Mesenchymal stem cell (in vitro differentiated cells and primary cell): ENCODE results near the gene KRT39.
A peak's percentile ranks its signal among the peaks of the same experiment; 100 is the strongest.

Source experiments
- DNase-seq: peaks from one replicate; pipeline ENCODE4 v3.0.0-alpha.2; 2013
- H2AFZ ChIP-seq: one replicate; pipeline ENCODE4 v1.6.1; 2013; ENCODE audit warnings: low read depth, mild to moderate bottlenecking, control low read depth, inconsistent platforms, low read length, moderate library complexity
- H2AK5ac ChIP-seq: 2 replicates; pipeline ENCODE4 v1.6.1; 2013; ENCODE audit warnings: low read length, moderate library complexity, mild to moderate bottlenecking, inconsistent platforms; ENCODE audit not compliant: severe bottlenecking
- H2BK120ac ChIP-seq: one replicate; pipeline ENCODE4 v1.6.1; 2013; ENCODE audit warnings: low read depth, mild to moderate bottlenecking, inconsistent platforms, low read length, moderate library complexity
- H2BK12ac ChIP-seq, 2 experiments: one replicate each; pipeline ENCODE4 v1.6.1; 2013; ENCODE audit warnings: inconsistent platforms in 2 of 2, low read length in 2 of 2, mild to moderate bottlenecking in 2 of 2, moderate library complexity in 2 of 2, control low read depth in 1 of 2
- H2BK15ac ChIP-seq: one replicate; pipeline ENCODE4 v1.6.1; 2013; ENCODE audit warnings: mild to moderate bottlenecking, low read depth, inconsistent platforms; ENCODE audit not compliant: poor library complexity, severe bottlenecking
- H2BK5ac ChIP-seq: 2 replicates; pipeline ENCODE4 v1.6.1; 2013; ENCODE audit warnings: low read depth, mild to moderate bottlenecking, low read length, control low read depth, inconsistent platforms; ENCODE audit not compliant: poor library complexity, severe bottlenecking
- H3K14ac ChIP-seq, 2 experiments: one replicate each; pipeline ENCODE4 v1.6.1; 2013; ENCODE audit warnings: inconsistent platforms in 2 of 2, low read length in 2 of 2, control low read depth in 1 of 2, mild to moderate bottlenecking in 1 of 2, moderate library complexity in 1 of 2
- H3K18ac ChIP-seq, 2 experiments: one replicate each; pipeline ENCODE4 v1.6.1; 2013; ENCODE audit warnings: inconsistent platforms in 2 of 2, low read length in 2 of 2, control low read depth in 1 of 2, low read depth in 1 of 2, mild to moderate bottlenecking in 1 of 2
- H3K23ac ChIP-seq, 2 experiments: one replicate each; pipeline ENCODE4 v1.6.1; 2013; ENCODE audit warnings: inconsistent platforms in 2 of 2, low read length in 2 of 2, mild to moderate bottlenecking in 2 of 2, moderate library complexity in 2 of 2, control low read depth in 1 of 2
- H3K27ac ChIP-seq: 2 replicates; pipeline ENCODE4 v1.5.1; 2013; ENCODE audit warnings: mild to moderate bottlenecking, moderate library complexity, low read length, control low read depth, inconsistent platforms; ENCODE audit not compliant: poor library complexity, severe bottlenecking
- H3K27me3 ChIP-seq, 2 experiments: 2 replicates each; pipeline versions ENCODE4 v1.6.1 to v1.7.0; 2013; ENCODE audit warnings: low read length in 2 of 2, mild to moderate bottlenecking in 2 of 2, moderate library complexity in 2 of 2, control low read depth in 1 of 2, inconsistent platforms in 1 of 2; ENCODE audit not compliant: control insufficient read depth in 1 of 2, insufficient read depth in 1 of 2
- H3K36me3 ChIP-seq, 2 experiments: 2 replicates each; pipeline versions ENCODE4 v1.6.1 to v1.7.0; 2013; ENCODE audit warnings: low read length in 2 of 2, control low read depth in 1 of 2, inconsistent platforms in 1 of 2, low read depth in 1 of 2, mild to moderate bottlenecking in 1 of 2; ENCODE audit not compliant: insufficient read depth in 2 of 2, control insufficient read depth in 1 of 2
- H3K4ac ChIP-seq, 2 experiments: one replicate each; pipeline ENCODE4 v1.6.1; 2013; ENCODE audit warnings: inconsistent platforms in 2 of 2, low read length in 2 of 2, mild to moderate bottlenecking in 2 of 2, moderate library complexity in 2 of 2, control low read depth in 1 of 2, low read depth in 1 of 2
- H3K4me1 ChIP-seq: 2 replicates; pipeline ENCODE4 v1.6.1; 2013; ENCODE audit warnings: low read depth, low read length, control low read depth; ENCODE audit not compliant: control insufficient read depth, insufficient read depth
- H3K4me2 ChIP-seq: 2 replicates; pipeline ENCODE4 v1.6.1; 2013; ENCODE audit warnings: low read length, mild to moderate bottlenecking, inconsistent platforms; ENCODE audit not compliant: poor library complexity, severe bottlenecking
- H3K4me3 ChIP-seq, 2 experiments: 2 replicates each; pipeline versions ENCODE4 v1.5.1 to v1.7.0; 2013; ENCODE audit warnings: low read length in 2 of 2, mild to moderate bottlenecking in 2 of 2, control low read depth in 1 of 2, low read depth in 1 of 2; ENCODE audit not compliant: insufficient read depth in 1 of 2
- H3K79me1 ChIP-seq: replicated peaks from 2 replicates; pipeline ENCODE4 v1.6.1; 2013; ENCODE audit warnings: mild to moderate bottlenecking, control low read depth, low read length, inconsistent platforms; ENCODE audit not compliant: poor library complexity, severe bottlenecking
- H3K9ac ChIP-seq: 2 replicates; pipeline ENCODE4 v1.7.0; 2013; ENCODE audit warnings: mild to moderate bottlenecking, low read length, moderate library complexity
- H3K9me3 ChIP-seq: 2 replicates; pipeline ENCODE4 v1.7.0; 2013; ENCODE audit warnings: mild to moderate bottlenecking, low read length; ENCODE audit not compliant: control insufficient read depth
- H4K8ac ChIP-seq: one replicate; pipeline ENCODE4 v1.6.1; 2013; ENCODE audit warnings: inconsistent platforms, mild to moderate bottlenecking, low read length, moderate library complexity
- H4K91ac ChIP-seq: one replicate; pipeline ENCODE4 v1.6.1; 2013; ENCODE audit warnings: mild to moderate bottlenecking, low read length, inconsistent platforms
- WGBS: methylation state at CpG from one replicate; pipeline ENCODE4 v1.1.7; 2013; ENCODE audit warnings: mixed read lengths; 5-methylcytosine and 5-hydroxymethylcytosine counted together

KRT39 gene

DNA sequence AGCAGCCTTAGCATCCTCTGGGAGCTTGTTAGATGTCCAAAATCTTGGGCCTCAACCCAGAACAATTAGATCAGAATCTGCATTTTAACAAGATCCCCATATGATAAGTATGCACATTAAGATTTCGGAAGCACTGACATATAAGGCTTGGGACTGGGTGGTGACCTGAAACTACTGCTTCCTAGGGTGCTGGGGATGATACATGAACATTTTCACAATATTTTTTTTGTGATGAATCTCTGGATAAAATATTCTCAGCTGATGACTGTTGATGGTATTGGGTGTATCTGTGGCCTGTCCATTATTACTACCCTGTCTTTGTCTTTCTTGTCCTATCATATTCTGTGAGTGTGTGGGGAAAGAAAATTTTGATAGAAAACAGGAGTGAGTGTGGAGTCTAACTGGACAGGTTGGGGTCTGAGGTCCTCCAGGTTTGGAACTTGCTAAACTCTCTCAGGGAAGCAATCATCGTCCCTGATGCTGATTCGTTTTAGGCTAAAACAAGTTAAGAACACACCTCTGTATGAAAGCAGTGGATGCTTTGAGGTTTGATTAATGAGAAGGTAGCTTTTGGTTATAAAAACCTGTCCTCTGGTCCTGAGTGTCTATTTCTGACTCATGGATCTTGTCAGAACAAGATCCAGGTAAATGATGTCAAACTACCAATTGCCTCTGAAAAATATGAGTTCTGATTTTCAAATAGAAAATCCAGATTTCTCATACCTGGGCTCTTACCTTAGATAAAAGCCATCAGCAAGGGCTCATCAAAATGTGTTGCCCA lies 52.5 kb downstream of the KRT39 start:
- H3K4ac ChIP-seq, result no peak overlapping the region
- no peak overlapping the region for H2BK12ac ChIP-seq
- H3K27me3 ChIP-seq, result no peaks in the 10 kb centered on the region
- H3K36me3 ChIP-seq, result no peaks in the 10 kb centered on the region
- H3K79me1 ChIP-seq, result no peaks in the 10 kb centered on the region
- H3K4me3 ChIP-seq, result no peak overlapping the region
- H2BK120ac ChIP-seq, result no peak overlapping the region
- H2AFZ ChIP-seq, result no peak overlapping the region
- peak overlapping the region; percentile 87 for H3K27ac ChIP-seq
- peak overlapping the region; percentile 85 for H2AK5ac ChIP-seq
- no peak overlapping the region for H3K18ac ChIP-seq
- no peak overlapping the region for H3K4me2 ChIP-seq
- H4K8ac ChIP-seq, result no peak overlapping the region
- no peak overlapping the region for H3K23ac ChIP-seq
- H4K91ac ChIP-seq, result no peak overlapping the region
- no peaks in the 10 kb centered on the region for H3K9me3 ChIP-seq
- no peak for DNase-seq
- H3K14ac ChIP-seq, result no peak overlapping the region
- peaks cover 7% of the 10 kb centered on the region for H3K4me1 ChIP-seq
- no peak overlapping the region for H2BK5ac ChIP-seq
- no peak overlapping the region for H2BK15ac ChIP-seq
- WGBS, result 96% methylated on average over 3 of the region's 3 CpGs
- H3K9ac ChIP-seq, result peak overlapping the region; percentile 83

DNA sequence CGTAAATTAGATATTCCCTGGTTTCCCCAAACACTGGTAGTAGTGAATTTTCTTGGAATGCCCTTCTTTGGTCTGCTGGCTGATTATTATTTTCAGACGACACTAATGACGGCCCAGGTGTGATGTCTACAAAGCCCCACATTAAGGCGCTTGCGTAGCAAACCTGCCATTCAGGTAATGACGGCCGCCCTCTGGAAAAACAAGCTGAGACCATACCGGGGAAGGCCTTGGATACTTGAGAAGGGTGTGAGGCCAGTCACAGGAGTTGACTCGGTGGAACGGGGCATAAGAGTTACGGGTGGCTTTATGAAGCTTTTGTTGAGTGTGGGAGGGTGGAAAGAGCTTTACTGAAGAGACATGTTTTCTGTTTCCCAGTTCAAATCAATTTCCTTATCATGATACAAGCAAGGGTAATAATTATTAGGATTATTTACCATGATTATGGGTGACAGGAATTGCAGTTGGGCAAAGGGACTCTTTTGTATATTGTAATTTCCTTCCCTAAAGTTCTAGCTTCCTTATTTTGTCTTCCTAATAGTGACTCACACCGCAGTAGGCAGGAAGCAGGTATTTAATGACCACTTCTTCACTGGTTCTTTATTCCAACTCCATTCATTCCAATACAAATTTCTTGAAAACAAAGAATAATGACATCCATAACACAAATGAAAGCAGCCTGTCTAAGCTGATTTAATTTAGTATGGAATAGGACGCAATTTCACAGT lies 54.1 kb downstream of the KRT39 start:
- Histone ChIP-seq H2AFZ (no peak overlapping the region), H3K36me3 (no peaks in the 10 kb centered on the region), H3K4me1 (peaks cover 7% of the 10 kb centered on the region), H2BK120ac (no peak overlapping the region), H3K9ac (no peak overlapping the region), H4K8ac (no peak overlapping the region), H2BK5ac (no peak overlapping the region), H3K23ac (no peak overlapping the region), H3K79me1 (no peaks in the 10 kb centered on the region), H3K27me3 (no peaks in the 10 kb centered on the region), H3K18ac (no peak overlapping the region), H4K91ac (no peak overlapping the region), H3K9me3 (no peaks in the 10 kb centered on the region), H3K4ac (no peak overlapping the region), H2BK15ac (peak overlapping the region; percentile 44), H3K14ac (no peak overlapping the region), H2AK5ac (peak overlapping the region; percentile 57), H2BK12ac (no peak overlapping the region), H3K27ac (no peak overlapping the region), H3K4me2 (no peak overlapping the region), H3K4me3 (no peak overlapping the region)
- WGBS, result 95% methylated on average over 12 of the region's 13 CpGs
- no peak for DNase-seq

DNA sequence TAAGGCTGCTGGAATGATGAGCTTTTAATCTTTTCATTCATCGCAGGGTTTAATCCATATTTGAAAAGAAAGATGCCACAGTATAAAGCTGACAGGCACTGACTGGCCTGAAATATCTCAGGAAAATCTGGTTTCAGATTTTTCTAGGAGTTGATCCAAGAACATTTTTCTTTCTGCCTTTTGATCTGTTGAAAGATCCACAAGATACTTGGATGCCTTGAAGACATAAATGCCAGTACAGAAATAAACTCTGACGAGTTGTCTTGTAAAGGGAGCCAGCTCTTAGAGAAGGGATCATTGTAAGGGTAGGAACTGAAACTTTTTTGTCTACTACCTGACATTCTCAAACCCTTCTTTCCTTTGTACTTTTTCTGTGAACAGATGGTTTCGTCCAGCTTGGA lies 56.3 kb downstream of the KRT39 start:
- Histone ChIP-seq H3K36me3 (no peaks in the 10 kb centered on the region), H2BK120ac (peak overlapping the region; percentile 58), H3K14ac (no peak overlapping the region), H3K79me1 (no peaks in the 10 kb centered on the region), H2BK12ac (peak overlapping the region in 1 of 2 experiments; percentile 82), H4K91ac (no peak overlapping the region), H3K4me1 (peaks cover 5% of the 10 kb centered on the region), H3K23ac (no peak overlapping the region), H2BK15ac (no peak overlapping the region), H4K8ac (no peak overlapping the region), H3K18ac (no peak overlapping the region), H3K9ac (peak overlapping the region; percentile 81), H3K4ac (peak overlapping the region in 1 of 2 experiments; percentile 7), H2BK5ac (peak overlapping the region; percentile 85), H3K9me3 (no peaks in the 10 kb centered on the region), H3K27ac (peak overlapping the region; percentile 85), H2AFZ (no peak overlapping the region), H3K4me3 (peak overlapping the region in 1 of 2 experiments; percentile 10), H3K4me2 (no peak overlapping the region), H2AK5ac (peak overlapping the region; percentile 95), H3K27me3 (no peaks in the 10 kb centered on the region)
- 94% methylated on average over 3 of the region's 3 CpGs for WGBS
- peak; percentile 24 for DNase-seq

- Histone ChIP-seq H2AK5ac (no peak overlapping the region), H3K36me3 (no peaks in the 10 kb centered on the region), H3K4me2 (no peak overlapping the region), H3K4ac (no peak overlapping the region), H4K91ac (no peak overlapping the region), H3K9ac (peak overlapping the region; percentile 81), H3K79me1 (no peaks in the 10 kb centered on the region), H2BK5ac (peak overlapping the region; percentile 14), H3K23ac (no peak overlapping the region), H3K14ac (no peak overlapping the region), H2AFZ (no peak overlapping the region), H4K8ac (no peak overlapping the region), H3K27ac (peak overlapping the region; percentile 85), H2BK120ac (no peak overlapping the region), H2BK12ac (no peak overlapping the region), H3K4me1 (peaks cover 7% of the 10 kb centered on the region), H3K18ac (no peak overlapping the region), H3K9me3 (no peaks in the 10 kb centered on the region), H3K27me3 (no peaks in the 10 kb centered on the region), H2BK15ac (no peak overlapping the region), H3K4me3 (peak overlapping the region in 1 of 2 experiments; percentile 10)
- 86% methylated on average over 2 of the region's 4 CpGs for WGBS
- DNase-seq, result peak; percentile 83
Observed at GRCh38 chr17:40909755-40910154, 57.0 kb downstream of the KRT39 start.
